Anterior cingulate cortex (tissue), 58 donors: Measurements from ENCODE around the gene CACNA1B.
"Not testable (repeated sequence)": the region's sequence is repeated elsewhere in the genome, so short reads cannot be mapped to it uniquely, and the experiment has no call there.

Experiments used
- DNase-seq, 58 donors: peaks; one replicate each; lab custom pipeline; 2025; lab: John Stamatoyannopoulos, UW

The CACNA1B gene

DNA sequence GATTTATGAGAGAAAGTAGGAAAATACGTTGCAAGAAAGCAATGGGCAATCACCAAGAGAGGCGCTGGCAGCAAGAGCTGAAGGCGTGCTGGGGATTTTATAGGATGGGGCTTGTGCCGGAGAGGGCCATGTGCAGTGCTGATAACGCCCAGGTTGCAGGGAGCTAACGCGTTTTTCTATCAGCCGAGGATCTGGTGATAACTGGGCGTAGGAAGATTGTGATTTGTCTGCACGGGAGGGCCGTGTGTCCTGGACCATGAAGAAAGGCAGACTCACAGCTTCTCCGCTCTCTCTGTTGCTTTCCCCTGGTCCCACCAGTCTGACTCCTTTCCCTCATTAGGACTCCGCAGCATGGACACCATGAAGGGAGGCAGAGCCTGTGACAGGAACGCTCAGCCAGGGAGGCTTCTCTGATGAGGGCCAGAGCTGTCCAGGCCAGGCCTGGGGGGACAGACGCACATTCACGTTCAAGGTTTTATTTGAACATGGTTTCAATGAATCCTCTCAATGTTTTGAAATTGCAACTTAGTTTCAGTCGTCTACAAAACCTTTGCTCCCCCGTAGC lies 11.9 kb upstream of the CACNA1B start:
- DNase-seq = no peak

DNA sequence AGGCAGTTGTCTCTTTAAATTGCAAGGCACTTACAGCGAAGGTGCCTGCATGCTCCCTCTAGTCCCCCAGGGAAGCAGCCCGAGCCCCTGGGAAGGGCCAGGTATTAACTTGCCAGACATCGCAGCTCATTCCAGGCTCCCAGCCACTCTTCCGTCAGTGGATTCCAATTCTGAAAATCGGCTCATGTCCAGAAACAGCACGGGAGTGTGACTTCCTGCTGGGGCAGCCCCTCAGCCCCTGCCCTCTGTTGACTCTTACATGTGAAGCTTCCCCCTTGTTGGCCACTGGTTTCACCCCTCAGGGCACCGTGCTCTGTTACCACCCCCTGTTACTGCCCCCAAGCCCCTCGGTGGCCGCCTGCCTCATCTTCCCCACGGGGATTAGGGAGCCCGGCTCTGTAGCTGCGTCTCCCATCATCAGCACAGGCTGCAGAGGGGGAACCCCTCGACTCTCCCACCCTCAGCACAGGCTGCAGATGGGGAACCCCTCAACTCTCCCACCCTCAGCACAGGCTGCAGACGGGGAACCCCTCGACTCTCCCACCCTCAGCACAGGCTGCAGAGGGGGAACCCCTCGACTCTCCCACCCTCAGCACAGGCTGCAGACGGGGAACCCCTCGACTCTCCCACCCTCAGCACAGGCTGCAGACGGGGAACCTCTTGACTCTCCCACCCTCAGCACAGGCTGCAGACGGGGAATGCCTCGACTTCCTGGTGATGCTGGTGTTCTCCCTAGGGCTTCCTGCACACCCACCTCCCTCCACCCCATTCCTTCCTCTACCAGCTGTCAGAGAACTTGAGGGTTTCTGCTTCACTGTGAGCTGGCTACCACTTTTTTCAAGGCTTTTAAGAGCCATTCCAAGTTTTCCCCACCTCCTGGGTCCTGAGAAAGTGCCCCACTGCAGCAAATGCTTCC lies 11.1 kb upstream of the CACNA1B start:
- no peak for DNase-seq

DNA sequence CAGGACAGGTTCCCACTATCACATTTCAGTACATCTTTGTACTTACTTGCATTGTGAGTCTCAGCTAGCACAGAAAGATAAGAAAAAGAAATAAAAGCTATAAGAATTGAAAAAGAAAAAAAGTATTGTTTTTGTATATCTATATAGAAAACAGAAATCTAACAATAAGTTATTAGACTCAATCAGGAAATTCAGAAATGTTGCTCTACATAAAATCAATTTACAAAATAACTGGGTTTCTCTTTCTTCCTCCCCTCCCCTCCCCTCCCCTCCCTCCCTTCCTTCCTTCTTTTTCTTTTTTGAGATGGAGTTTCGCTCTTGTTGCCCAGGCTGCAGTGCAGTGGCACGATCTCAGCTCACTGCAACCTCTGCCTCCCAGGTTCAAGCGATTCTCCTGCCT lies 7.2 kb upstream of the CACNA1B start:
- DNase-seq = no peak

DNA sequence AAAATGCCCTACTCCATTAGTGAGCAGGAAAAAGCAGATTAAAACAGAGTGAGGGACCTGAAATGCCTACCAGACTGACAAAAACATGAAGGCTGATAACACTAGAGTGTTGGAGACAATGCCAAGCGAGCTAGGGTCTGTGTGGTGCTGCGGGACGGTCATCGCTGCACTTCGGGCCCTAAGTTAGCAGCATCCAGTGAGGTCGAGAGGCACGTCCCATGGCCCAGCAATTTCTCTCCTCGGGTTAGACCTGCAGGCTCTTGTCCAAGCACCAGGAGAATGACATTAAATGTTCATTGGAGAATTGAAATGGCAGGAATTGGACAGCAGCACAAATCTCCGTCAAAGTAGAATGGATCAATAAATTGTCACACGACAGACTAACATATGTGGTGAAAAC lies 5.3 kb upstream of the CACNA1B start:
- no peak for DNase-seq

DNA sequence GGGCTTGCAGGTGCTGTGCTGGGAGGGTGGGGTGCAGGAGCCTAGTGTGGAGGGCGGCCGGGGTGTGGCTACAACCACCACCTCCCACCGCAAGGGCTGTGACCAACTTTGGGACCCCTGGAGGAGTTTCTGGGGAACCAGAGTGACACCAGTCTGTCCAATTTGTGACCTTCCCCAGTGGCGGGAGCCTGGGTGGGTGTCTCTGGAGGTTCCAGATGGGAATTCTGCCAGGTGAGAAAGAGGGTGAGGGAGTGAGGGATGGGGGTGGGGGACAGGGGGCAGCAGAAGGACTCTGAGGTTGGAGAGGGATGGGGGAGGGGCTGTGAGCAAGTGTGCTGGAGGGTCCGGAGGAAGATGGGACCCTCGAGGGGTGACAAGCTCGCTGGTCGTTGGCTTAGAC lies 4.2 kb upstream of the CACNA1B start:
- no peak for DNase-seq

DNA sequence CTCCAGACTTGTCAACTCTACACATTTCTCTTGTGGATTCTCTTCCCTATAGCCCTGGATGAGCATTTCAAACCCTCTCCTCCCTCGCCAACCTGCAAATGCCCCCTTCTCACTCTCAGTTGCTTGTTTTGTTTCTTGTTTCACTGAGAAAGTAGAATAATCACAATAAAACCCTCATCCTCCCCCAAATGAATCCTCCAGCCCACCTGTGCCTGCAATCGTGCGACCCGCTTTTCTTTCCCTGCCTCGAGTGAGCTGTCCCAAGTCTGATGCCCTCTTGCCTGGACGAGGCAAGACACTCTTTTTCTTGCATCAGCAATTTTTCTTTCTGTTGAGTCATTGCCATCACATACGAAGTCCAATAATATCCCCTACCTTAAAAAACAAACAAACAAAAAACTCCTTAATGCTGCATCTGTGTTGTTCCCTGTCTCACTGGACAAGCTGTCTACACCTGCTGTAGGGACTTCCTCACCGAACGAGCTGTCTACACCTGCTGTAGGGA lies 3.7 kb upstream of the CACNA1B start:
- no peak for DNase-seq

DNA sequence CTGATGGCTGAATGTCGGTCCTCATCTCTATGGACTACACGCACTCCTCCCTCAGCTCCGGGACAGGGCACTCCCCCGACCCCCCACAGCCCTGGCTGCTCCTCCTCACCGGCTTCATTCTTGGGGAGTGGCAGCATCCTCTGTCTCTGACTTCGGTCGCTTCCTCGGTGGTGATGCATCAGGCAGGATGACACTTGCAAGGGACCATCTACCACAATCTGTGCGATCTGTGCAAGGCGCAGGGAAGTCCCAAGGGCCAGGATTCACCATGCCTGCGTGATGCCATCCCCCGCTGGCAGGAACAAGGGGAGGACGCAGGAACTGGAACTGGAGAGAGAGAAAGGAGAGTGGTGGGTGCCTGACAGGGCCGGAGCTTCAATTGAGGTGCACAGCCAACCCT lies 2.2 kb upstream of the CACNA1B start:
- no peak for DNase-seq

DNA sequence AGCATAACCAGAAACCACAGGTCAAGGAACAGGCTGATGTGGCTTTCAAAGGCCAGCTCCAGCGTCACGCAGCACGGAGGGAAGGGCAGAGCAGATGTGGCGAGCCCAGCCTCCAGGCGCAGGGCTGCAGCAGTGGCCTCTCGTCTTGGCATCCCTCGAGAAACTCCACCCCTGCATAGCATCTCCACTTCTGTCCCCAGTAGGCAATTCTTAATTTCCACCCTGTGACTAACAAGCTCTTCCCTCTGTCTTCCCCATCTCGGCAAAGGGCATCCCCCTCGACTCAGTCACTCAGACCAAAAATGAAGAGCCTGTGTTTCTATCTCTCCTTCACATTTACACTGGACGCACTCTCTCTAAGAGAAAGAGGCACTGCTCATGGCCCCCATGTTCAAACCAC lies 1.7 kb upstream of the CACNA1B start:
- no peak for DNase-seq

DNA sequence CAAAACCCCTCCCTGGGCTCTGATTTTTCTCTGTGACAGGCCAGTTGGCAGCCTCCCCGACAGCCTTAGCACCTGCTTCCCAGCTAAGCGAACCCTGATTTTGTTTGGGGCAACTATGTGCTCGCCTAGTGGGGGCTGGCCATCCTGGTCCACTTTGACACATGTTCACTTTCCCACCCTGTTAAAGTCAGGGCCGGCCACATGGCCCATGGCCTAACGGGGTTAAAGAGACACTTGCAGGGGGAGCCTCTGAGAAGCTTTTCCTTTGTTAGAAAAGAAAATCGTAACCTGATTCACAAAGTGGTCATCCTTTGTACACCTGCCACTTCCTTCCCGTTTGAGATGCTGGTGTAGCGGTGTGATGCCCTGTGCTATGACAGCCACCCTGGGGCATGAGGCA lies 1.3 kb upstream of the CACNA1B start:
- no peak for DNase-seq

DNA sequence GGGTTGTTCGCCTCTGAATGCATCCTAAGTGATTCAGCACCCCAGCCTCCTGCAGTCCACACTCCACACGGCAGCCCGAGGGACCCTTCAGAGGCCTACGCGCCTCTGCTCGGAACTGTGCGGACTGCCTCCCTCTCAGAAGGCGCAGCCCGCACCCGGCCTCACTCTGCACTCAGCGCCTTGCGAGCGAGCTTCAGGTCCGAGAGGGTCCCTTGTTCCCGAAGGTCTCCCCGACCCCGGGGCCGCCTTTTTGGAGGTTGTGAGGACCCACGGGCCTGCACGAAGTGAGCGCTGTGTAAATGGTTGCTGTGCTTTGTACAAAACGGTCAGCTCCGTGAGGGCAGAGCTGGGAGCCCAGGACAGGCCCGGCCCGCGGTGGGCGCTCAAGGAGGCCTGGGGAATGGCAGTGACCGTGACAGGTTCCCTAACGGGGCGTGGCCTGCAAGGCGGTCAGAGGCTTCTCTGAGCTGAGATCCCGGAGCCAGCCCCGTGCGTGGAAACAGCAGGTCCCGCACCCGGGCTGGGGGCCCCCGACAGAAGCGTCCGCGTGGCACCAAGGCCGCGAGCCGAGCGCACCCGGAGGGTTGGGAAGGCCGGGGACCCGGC lies 698 bp upstream of the CACNA1B start:
- no peak for DNase-seq

DNA sequence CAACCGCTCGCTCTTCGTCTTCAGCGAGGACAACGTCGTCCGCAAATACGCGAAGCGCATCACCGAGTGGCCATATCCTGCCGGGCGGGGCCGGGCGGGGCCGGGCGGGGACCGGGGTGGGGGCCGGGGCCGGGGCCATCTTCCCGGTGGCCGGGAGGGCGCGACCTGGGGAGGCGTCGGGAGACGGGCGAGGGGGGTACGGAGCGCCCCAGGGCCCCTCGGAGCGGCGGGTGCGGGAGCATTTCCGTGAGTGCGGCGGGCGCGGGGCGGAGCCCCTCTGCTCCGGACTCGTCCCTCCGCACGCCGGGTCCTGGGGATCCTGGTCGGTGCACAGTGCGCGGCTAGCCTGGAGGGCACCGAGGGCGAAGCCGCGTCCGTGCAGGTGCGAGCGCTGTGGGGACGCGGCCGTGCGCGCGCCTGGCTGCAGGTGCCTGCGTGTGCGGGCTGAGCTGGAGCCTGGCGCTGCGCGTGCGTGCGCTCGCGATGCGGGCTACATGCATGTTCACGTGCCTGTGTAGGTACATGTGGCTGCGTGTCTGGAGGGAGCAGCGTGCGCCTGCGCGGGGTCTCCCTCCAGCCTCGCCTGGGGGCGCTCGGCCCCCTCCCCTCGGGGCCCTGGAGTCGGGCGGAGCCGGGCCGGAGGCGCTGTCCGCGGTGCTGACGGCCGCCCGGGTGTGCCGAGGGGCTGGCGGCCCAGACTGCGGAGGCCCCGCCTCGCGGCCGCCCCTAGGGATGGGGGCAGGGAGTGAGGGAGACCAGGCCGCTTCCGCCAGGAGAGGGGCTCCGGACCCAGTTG lies 762 bp downstream of the CACNA1B start:
- peak in 11 of 58 donors; percentile 15 to 61 (median 36) for DNase-seq

DNA sequence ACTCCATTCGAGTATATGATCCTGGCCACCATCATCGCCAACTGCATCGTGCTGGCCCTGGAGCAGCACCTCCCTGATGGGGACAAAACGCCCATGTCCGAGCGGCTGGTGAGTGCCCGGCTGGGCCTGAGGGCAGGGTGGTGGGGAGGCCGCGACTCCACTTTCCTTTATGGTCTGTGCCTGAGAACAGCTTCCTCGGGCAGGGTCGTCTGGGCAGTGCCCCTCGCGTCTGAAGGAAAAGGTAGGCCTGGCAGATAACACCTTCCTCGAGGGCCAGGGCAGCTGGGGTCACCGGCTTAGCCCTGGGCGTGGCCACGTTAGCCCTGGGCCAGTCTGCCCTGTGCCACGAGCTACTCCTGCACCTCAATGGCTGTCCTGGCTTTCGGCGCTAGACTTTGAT lies 1.5 kb downstream of the CACNA1B start:
- DNase-seq = no peak

DNA sequence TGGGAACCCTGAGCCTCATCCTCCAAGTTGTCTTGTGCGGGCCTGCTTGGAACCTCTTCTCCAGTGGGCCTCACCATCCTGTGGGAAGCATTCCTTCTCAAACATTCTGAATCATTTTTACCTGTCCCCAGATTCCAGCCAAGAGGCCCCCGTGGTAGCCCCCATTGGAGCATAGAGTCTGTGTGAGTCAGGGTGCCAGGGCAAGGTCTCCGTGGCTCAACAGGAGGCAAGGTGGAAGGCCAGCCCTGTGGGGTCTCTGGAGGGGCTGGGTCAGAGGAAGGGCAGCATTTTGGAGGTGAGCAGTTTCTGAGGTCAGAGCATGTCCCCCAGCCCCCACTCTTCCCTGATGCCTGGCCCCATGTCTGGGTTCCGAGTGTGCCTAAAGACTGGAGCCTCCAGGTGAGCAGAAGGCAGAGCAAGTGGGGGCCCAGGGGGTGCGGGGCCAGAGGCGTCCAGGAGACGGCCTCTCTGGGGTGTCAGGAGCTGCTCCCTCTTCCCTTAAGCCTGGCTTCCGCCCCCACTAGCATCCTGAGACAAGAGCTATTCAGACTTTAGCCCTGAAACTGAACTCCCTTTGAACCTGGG lies 2.1 kb downstream of the CACNA1B start:
- no peak for DNase-seq

DNA sequence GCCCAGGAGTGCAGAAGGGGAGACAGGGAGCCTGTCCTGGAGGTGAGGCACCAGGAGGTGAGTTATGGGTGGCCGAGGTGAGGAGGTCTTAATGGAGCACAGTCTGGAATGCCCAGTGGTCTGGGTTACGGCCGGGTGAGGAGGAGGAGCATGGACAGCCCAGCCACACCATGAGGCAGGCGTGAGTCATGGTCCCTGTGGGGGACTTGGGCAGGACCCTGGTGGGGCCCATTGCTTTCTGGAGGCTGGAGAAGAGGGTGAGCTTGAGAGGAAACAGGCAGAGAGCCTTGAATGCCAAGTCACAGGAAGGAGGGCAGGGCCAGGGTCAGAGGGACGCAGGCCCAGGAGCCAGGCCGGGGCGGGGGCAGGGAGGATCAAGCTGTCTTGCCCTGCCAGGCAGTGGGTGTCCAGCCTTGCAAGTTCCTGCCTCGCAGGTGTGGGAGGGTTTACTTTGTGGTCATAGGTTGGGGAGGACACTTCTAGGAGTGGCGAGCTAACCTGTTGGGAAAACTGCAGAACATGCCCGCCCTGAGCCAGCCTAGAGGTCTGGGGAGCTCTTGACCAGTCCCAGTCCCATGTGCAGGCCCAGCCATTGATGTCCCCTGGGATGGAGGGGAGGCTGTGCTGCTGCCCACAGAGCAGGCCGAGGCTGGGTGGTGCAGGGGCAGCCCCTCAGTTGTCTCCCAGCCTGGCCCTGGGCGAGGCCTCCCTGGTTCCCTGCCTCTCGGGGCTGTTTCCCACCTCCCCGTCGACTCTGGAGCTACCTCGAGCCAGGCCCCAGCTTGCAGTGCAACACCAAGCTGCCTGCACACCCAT lies 2.8 kb downstream of the CACNA1B start:
- DNase-seq = no peak

DNA sequence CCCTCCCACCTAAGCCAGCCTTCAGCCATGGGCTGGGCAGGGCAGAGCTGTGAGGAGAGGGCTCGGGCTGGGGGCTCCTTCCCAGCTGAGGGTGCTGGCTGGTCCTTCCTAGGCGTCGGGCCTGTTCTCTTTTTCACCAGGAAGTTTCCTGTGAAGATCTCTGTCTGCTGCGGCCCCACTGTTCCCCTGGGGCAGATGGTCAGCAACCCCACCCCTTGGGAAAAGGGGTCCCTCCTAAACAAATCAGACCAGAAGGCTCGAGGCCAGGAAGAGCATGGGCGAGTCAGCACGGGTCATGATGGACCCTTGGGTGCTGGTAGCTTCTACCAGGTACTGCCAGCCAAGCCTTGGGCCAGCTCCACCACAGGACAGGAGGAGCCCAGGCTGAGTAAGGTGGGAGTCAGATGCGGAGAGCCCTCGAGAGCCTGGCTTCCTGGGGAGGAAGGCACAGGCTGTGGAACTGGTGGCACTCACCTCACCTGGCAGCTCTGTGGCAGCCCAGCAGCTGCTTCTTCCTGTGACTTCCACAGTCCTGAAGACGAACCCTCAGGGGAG lies 3.5 kb downstream of the CACNA1B start:
- DNase-seq = no peak

DNA sequence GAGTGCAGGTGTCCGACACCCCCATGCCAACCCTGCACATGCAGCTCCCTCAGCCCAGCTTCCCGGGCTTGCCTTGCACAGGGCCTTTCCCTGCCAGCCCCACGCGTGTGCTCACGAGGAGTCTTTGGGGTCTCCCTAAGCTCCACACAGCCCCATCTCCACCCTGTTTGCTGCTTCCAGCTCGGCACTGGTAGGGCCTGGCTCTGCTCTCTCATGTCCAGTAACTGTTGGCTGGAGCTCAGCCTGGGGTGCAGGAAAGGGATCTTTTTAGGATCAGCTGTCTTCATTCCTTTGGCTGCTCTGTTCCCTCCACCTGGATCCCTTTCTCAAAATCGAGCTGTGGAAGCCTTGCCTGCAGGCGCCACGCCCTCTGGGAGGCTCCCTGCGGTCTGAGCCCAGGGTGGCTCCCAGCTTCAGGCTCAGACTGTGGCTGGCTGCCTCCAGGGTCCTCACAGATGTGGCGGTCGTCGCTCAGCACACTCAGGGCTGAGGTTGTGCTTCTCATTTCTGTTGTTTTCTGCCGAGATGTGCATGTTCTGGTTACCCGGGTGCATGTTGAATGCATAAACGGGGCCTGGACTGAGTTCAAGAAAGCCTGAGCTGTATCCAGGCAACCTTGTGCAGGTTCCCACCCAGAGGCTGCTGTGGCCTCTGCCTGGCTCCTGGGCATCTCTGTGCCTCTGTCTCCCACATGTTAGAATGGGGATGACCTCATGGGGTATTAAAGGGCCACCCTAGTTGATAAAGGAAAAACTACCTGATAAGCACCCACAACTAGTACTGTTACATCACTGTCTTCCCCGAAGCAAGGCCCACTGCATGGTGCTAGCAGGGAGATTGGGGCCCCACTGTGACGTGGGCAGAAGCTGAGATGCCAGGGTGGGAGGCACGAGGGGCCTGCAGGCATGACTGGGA lies 4.3 kb downstream of the CACNA1B start:
- DNase-seq = no peak

DNA sequence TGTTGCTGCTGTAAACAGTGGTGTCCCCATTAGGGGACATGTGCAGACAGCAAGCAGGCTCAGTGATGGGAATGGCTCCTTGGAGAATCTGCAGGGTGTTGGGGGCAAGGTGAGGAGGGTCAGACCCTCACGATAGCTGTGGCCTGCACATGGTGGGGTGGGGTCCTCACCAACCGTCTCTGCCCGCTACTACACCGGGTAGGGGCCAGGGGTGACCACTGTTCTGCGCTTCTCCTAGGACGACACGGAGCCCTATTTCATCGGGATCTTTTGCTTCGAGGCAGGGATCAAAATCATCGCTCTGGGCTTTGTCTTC lies 4.9 kb downstream of the CACNA1B start:
- no peak for DNase-seq

DNA sequence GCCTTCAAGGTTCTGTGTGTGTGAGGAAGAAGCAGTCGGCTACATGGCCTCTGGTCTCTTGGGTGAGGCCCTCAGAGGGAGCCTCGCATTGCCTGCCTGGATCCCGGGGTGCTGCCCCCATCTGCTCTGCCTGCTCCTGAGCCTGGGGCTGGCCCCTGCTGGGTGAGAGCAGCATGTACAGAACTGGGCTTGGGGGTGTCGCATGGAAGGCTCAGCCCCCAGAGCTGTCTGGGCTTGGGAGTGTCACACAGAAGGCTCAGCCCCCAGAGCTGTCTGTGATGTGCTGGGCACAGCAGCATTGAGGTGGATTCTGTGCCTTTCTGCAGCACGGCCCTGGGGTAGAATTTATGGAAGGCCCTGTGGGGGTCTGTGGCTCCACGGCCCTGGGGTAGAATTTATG lies 6.4 kb downstream of the CACNA1B start:
- not testable (repeated sequence) for DNase-seq
